IMR-90 (cell line): ENCODE results near the gene ACOXL. TPM values are rescaled to one million over a fixed set of nuclear protein-coding genes. Genes with fewer than 3 reads are reported as not detected.

Experiments
- ATAC-seq: fragments of 200-7000 bp; cut with Tn5 transposase; 2 replicates; pipeline ENCODE4 v1.9.1; 2020; ENCODE audit warnings: low read depth, mild to moderate bottlenecking, moderate library complexity
- BruUV-seq: library from RNA; stranded (reverse); fragments of 400-500 nt; replicated peaks from 2 replicates; lab custom pipeline; 2021; lab: Mats Ljungman, UMichigan
- CTCF ChIA-PET: fragments of 300-600 bp; formaldehyde crosslinking; extraction: SDS; loops from one replicate; lab custom pipeline; 2021; ENCODE audit warnings: antibody characterized with exemption; lab: Yijun Ruan, JAX
- POLR2A ChIA-PET: fragments of 300-600 bp; sonication (Branson Sonifier 250); formaldehyde crosslinking; loops from one replicate; lab custom pipeline; 2022; ENCODE audit warnings: antibody characterized with exemption; ENCODE audit not compliant: unreplicated experiment; lab: Charles Lee
- DNase-seq: peaks from one replicate; pipeline ENCODE4 v3.0.0; 2013
- H2AFZ ChIP-seq: replicated peaks from 2 replicates; pipeline ENCODE3; 2013; ENCODE audit warnings: low read length, mild to moderate bottlenecking; ENCODE audit not compliant: poor library complexity
- H2AK5ac ChIP-seq: 2 replicates; pipeline ENCODE4 v1.6.1; 2013; ENCODE audit warnings: low read depth, low read length, inconsistent platforms
- H2AK9ac ChIP-seq: replicated peaks from 2 replicates; pipeline ENCODE3; 2013; ENCODE audit warnings: mild to moderate bottlenecking, low read depth, low read length, moderate library complexity; ENCODE audit not compliant: poor library complexity
- H2BK120ac ChIP-seq: 2 replicates; pipeline ENCODE4 v1.6.1; 2013; ENCODE audit warnings: low read depth, low read length, inconsistent platforms
- H2BK15ac ChIP-seq: 3 replicates; pipeline ENCODE4 v1.6.1; 2013; ENCODE audit warnings: low read depth, low read length, inconsistent platforms
- H2BK20ac ChIP-seq: 2 replicates; pipeline ENCODE4 v1.6.1; 2013; ENCODE audit warnings: low read depth, mild to moderate bottlenecking, inconsistent platforms, low read length, moderate library complexity
- H2BK5ac ChIP-seq: 2 replicates; pipeline ENCODE4 v1.6.1; 2013; ENCODE audit warnings: mild to moderate bottlenecking, low read depth, low read length, inconsistent platforms; ENCODE audit not compliant: poor library complexity, severe bottlenecking
- H3K14ac ChIP-seq: replicated peaks from 2 replicates; pipeline ENCODE4 v1.6.1; 2013; ENCODE audit warnings: low read depth, low read length, inconsistent platforms
- H3K18ac ChIP-seq: 2 replicates; pipeline ENCODE4 v1.6.1; 2013; ENCODE audit warnings: low read depth, low read length, control low read depth
- H3K23ac ChIP-seq: 2 replicates; pipeline ENCODE4 v1.6.1; 2013; ENCODE audit warnings: low read depth, low read length, inconsistent platforms
- H3K27ac ChIP-seq: 2 replicates; pipeline ENCODE4 v1.5.1; 2013; ENCODE audit warnings: mild to moderate bottlenecking, control low read depth, low read length; ENCODE audit not compliant: insufficient read depth
- H3K27me3 ChIP-seq: 2 replicates; pipeline ENCODE4 v1.6.1; 2013; ENCODE audit warnings: low read length; ENCODE audit not compliant: control insufficient read depth, insufficient read depth
- H3K36me3 ChIP-seq: 2 replicates; pipeline ENCODE4 v1.6.1; 2013; ENCODE audit warnings: low read length, mixed read lengths; ENCODE audit not compliant: control insufficient read depth, insufficient read depth
- H3K4ac ChIP-seq: 2 replicates; pipeline ENCODE4 v1.6.1; 2013; ENCODE audit warnings: low read depth, low read length, inconsistent platforms
- H3K4me1 ChIP-seq: 2 replicates; pipeline ENCODE4 v1.6.1; 2013; ENCODE audit warnings: low read length, mixed read lengths; ENCODE audit not compliant: control insufficient read depth, insufficient read depth
- H3K4me2 ChIP-seq: 2 replicates; pipeline ENCODE4 v1.6.1; 2013; ENCODE audit warnings: low read depth, mild to moderate bottlenecking, control low read depth, low read length, moderate library complexity
- H3K4me3 ChIP-seq: 2 replicates; pipeline ENCODE4 v1.5.1; 2013; ENCODE audit warnings: low read depth, mild to moderate bottlenecking, control low read depth, low read length, moderate library complexity; ENCODE audit not compliant: insufficient read depth
- H3K56ac ChIP-seq: 2 replicates; pipeline ENCODE4 v1.6.1; 2013; ENCODE audit warnings: low read length, inconsistent platforms; ENCODE audit not compliant: insufficient read depth; ENCODE audit errors: extremely low read depth
- H3K79me1 ChIP-seq, 2 experiments: 2 replicates each; pipeline ENCODE4 v1.6.1; 2013; ENCODE audit warnings: low read length in 2 of 2, inconsistent platforms in 1 of 2, low read depth in 1 of 2
- H3K9ac ChIP-seq: 2 replicates; pipeline ENCODE4 v1.6.1; 2013; ENCODE audit warnings: low read depth, low read length, control low read depth
- H3K9me1 ChIP-seq: 2 replicates; pipeline ENCODE4 v1.6.1; 2013; ENCODE audit warnings: low read length, inconsistent platforms; ENCODE audit not compliant: insufficient read depth
- H3K9me3 ChIP-seq: 2 replicates; pipeline ENCODE4 v1.6.1; 2013; ENCODE audit warnings: low read length; ENCODE audit not compliant: control insufficient read depth, insufficient read depth
- H4K20me1 ChIP-seq: 2 replicates; pipeline ENCODE4 v1.6.1; 2013; ENCODE audit warnings: low read length, inconsistent platforms; ENCODE audit not compliant: insufficient read depth
- H4K5ac ChIP-seq: 2 replicates; pipeline ENCODE4 v1.6.1; 2013; ENCODE audit warnings: mild to moderate bottlenecking, low read depth, low read length, control low read depth
- H4K8ac ChIP-seq, 2 experiments: 2 replicates each; pipeline ENCODE4 v1.6.1; 2013; ENCODE audit warnings: low read depth in 2 of 2, low read length in 2 of 2, control low read depth in 1 of 2, inconsistent platforms in 1 of 2
- H4K91ac ChIP-seq: 2 replicates; pipeline ENCODE4 v1.6.1; 2013; ENCODE audit warnings: low read depth, low read length, inconsistent platforms; ENCODE audit not compliant: insufficient read depth
- CHD1 ChIP-seq: IDR thresholded peaks from 2 replicates; pipeline ENCODE4 v1.6.1; 2012; ENCODE audit warnings: low read depth, low read length, improper control_type of control experiment
- ELK1 ChIP-seq: fragments of 150-350 bp; IDR thresholded peaks from 2 replicates; pipeline ENCODE4 v1.6.1; 2016; ENCODE audit warnings: low read depth, mild to moderate bottlenecking, low read length, moderate library complexity, borderline replicate concordance
- NFE2L2 ChIP-seq: fragments of 150-350 bp; IDR thresholded peaks from 2 replicates; pipeline ENCODE4 v1.6.1; 2016; ENCODE audit warnings: low read depth, mild to moderate bottlenecking, low read length
- POLR2A ChIP-seq: IDR thresholded peaks from 2 replicates; pipeline ENCODE4 v1.6.1; 2012; ENCODE audit warnings: mild to moderate bottlenecking, low read depth, low read length
- WGBS, 2 experiments: methylation state at CpG; one replicate each; pipeline versions ENCODE4 v1.1.5 to v1.1.7; 2013; ENCODE audit warnings: missing lambda C conversion rate in 2 of 2; ENCODE audit not compliant: insufficient read length in 1 of 2; ENCODE audit errors: extremely low coverage in 2 of 2; 5-methylcytosine and 5-hydroxymethylcytosine counted together
- dilution Hi-C: fragments of 300-500 bp; cut with HindIII; formaldehyde crosslinking; loops from one replicate; pipeline ENCODE4 v1.14.3; 2018; ENCODE audit warnings: low sequenced_read_pairs; ENCODE audit not compliant: unreplicated experiment
- in situ Hi-C: fragments of 300-500 bp; cut with MboI; formaldehyde crosslinking; loops from 3 replicates; pipeline ENCODE4 v1.14.3; 2019; ENCODE audit warnings: low sequenced_read_pairs, inconsistent platforms, mixed read lengths
- intact Hi-C: fragments of 100-400 bp; cut with micrococcal nuclease; formaldehyde crosslinking; loops from 2 replicates; pipeline ENCODE4 v1.10.0; 2022
- polyA plus RNA-seq, 3 experiments: library from polyadenylated mRNA; depleted of rRNA; stranded (reverse); fragments of >200 nt; gene quantifications; 2 replicates each; pipeline ENCODE4 v1.2.3, GENCODE V29; 2012; ENCODE audit warnings: low replicate concordance in 1 of 3
- total RNA-seq: library from RNA; depleted of rRNA; stranded (reverse); fragments of >200 nt; gene quantifications from 2 replicates; pipeline ENCODE4 v1.2.3, GENCODE V29; 2012

The ACOXL gene
- total and polyA plus RNA-seq, 2 of the 4 experiments (the other 2 are of a cell fraction), result not detected

- intact Hi-C loops, result no loop called here
- Histone ChIP-seq H2AK9ac (no peak overlapping the region), H2BK15ac (no peak overlapping the region), H3K18ac (no peak overlapping the region), H2BK20ac (no peak overlapping the region), H3K4me3 (no peak overlapping the region), H3K9ac (no peak overlapping the region), H3K27ac (no peak overlapping the region), H4K8ac (no peak overlapping the region), H4K91ac (no peak overlapping the region), H3K9me3 (no peaks in the 10 kb centered on the region), H2AFZ (no peak overlapping the region), H4K5ac (no peak overlapping the region), H3K56ac (no peak overlapping the region), H4K20me1 (no peaks in the 10 kb centered on the region), H3K14ac (no peak overlapping the region), H2BK120ac (no peak overlapping the region), H3K79me1 (no peaks in the 10 kb centered on the region), H3K9me1 (no peaks in the 10 kb centered on the region), H3K4me2 (no peak overlapping the region), H2AK5ac (no peak overlapping the region), H3K4me1 (no peaks in the 10 kb centered on the region), H3K27me3 (peaks cover 34% of the 10 kb centered on the region), H3K4ac (no peak overlapping the region), H2BK5ac (no peak overlapping the region), H3K23ac (no peak overlapping the region), H3K36me3 (no peaks in the 10 kb centered on the region)
- no peak for DNase-seq
- ChIA-PET POLR2A (no interaction called here), CTCF (no interaction called here)
- BruUV-seq, result no TSS peak
- in situ Hi-C loops, result no loop called here
- TF ChIP-seq POLR2A (no peak), CHD1 (no peak), ELK1 (no peak), NFE2L2 (no peak)
- 80% methylated on average over 7 of the region's 9 CpGs; no CpG with 5 or more reads in 1 of the 2 experiments for WGBS, 2 experiments
- no peak for ATAC-seq
- dilution Hi-C loops, result no loop called here
These were observed 325.3 kb downstream of the ACOXL start for GRCh38 chr2:111057721-111058120.
